ENCODE results near the gene MMP20. TPM values are rescaled to one million over a fixed set of nuclear protein-coding genes. Genes with fewer than 3 reads are reported as not detected.

MMP20 gene
- total RNA-seq, 1 experiment from 2014 or later: 0.30 TPM

- H3K36me3 ChIP-seq (ENCODE audit: control insufficient read depth in 1 of 2, insufficient read depth in 2 of 2, low read length in 2 of 2): no peaks in the 10 kb centered on the region
- no peak for DNase-seq (ENCODE audit: low read depth, low spot score)
- H3K79me2 ChIP-seq (ENCODE audit: insufficient read depth, low read length): no peaks in the 10 kb centered on the region
- H3K27ac ChIP-seq (ENCODE audit: low read depth, low read length): no peak overlapping the region
- TF ChIP-seq ZFX (IDR thresholded peaks at IDR 0.05) (no peak), YY1 (IDR thresholded peaks at IDR 0.05; ENCODE audit: extremely low read depth, insufficient replicate concordance, low read depth, low read length) (no peak), SRF (IDR thresholded peaks at IDR 0.05; ENCODE audit: low read depth) (no peak), JUND (IDR thresholded peaks at IDR 0.05) (no peak), ATF3 (IDR thresholded peaks at IDR 0.05) (no peak), SIN3A (IDR thresholded peaks at IDR 0.05; ENCODE audit: low read depth) (no peak), POLR2A (IDR thresholded peaks at IDR 0.05; ENCODE audit: borderline replicate concordance, extremely low read depth, insufficient read depth, insufficient read length) (no peak), CTCF (IDR thresholded peaks at IDR 0.05 in 2 of 3, conservative IDR thresholded peaks at IDR 0.05 in 1 of 3; ENCODE audit: borderline replicate concordance in 1 of 3, insufficient read depth in 1 of 3, low read depth in 2 of 3, low read length in 2 of 3) (no peak), CEBPB (IDR thresholded peaks at IDR 0.05; ENCODE audit: low read depth) (no peak)
- peaks cover 25 to 73% of the 10 kb centered on the region in 2 experiments for H3K4me1 ChIP-seq (ENCODE audit: control insufficient read depth in 1 of 2, insufficient read depth in 2 of 2, low read length in 2 of 2)
- ChIA-PET CTCF (interaction anchor here (0.9 to 3.7 kb wide), 23 partner anchors 10 to 761 kb away, joined by 3 to 60 read pairs (median 5); no protein-coding TSS in a partner anchor), RAD21 (ENCODE audit: low non-redundant PET in 1 of 2, low total read pairs in 2 of 2, uncharacterized antibody in 2 of 2, unreplicated experiment in 2 of 2) (interaction anchor here (0.7 to 1.8 kb wide), 6 partner anchors 11 to 272 kb away, joined by 3 to 10 read pairs (median 3); no protein-coding TSS in a partner anchor), POLR2A (interaction anchor here (1.0 kb wide), 1 partner anchor 272 kb away, joined by 4 read pairs; no protein-coding TSS in a partner anchor)
- no peaks in the 10 kb centered on the region for H3K27me3 ChIP-seq (ENCODE audit: insufficient read depth, low read length)
- H3K4me2 ChIP-seq (ENCODE audit: low read length): peak overlapping the region; percentile 58
- peak overlapping the region; percentile 91 for H2AFZ ChIP-seq (ENCODE audit: low read depth, low read length, poor library complexity, severe bottlenecking)
- intact Hi-C loops (cut with micrococcal nuclease): loop anchor here (2.0 to 5.0 kb wide), 8 partner anchors 119 to 1156 kb away; no protein-coding TSS in a partner anchor
- H3K4me3 ChIP-seq (replicated peaks in 1 of 2; ENCODE audit: low read depth in 1 of 2, low read length in 2 of 2): no peak overlapping the region
- H3K9ac ChIP-seq (ENCODE audit: low read length): no peak overlapping the region
- H3K9me3 ChIP-seq (ENCODE audit: control insufficient read depth in 1 of 2, insufficient read depth in 1 of 2, low read depth in 1 of 2, low read length in 2 of 2): no peaks in the 10 kb centered on the region
- no peaks in the 10 kb centered on the region for H3K9me2 ChIP-seq (ENCODE audit: insufficient read depth)
- H4K20me1 ChIP-seq (ENCODE audit: insufficient read depth): no peaks in the 10 kb centered on the region
- ATAC-seq: no peak
- no TSS peak for BruUV-seq (replicated peaks)
Measured at GRCh38 chr11:102613450-102613849, 11.7 kb downstream of the MMP20 start.
